ENCODE results near the gene RPL10. TPM values are rescaled to one million over a fixed set of nuclear protein-coding genes. Genes with fewer than 3 reads are reported as not detected.

Gene RPL10
- total and polyA plus RNA-seq, 9 of the 15 experiments (the other 6 are each of a cell fraction or from before 2014, with no cell fraction given): 3,774 to 7,600 (median 5,014) TPM

DNA sequence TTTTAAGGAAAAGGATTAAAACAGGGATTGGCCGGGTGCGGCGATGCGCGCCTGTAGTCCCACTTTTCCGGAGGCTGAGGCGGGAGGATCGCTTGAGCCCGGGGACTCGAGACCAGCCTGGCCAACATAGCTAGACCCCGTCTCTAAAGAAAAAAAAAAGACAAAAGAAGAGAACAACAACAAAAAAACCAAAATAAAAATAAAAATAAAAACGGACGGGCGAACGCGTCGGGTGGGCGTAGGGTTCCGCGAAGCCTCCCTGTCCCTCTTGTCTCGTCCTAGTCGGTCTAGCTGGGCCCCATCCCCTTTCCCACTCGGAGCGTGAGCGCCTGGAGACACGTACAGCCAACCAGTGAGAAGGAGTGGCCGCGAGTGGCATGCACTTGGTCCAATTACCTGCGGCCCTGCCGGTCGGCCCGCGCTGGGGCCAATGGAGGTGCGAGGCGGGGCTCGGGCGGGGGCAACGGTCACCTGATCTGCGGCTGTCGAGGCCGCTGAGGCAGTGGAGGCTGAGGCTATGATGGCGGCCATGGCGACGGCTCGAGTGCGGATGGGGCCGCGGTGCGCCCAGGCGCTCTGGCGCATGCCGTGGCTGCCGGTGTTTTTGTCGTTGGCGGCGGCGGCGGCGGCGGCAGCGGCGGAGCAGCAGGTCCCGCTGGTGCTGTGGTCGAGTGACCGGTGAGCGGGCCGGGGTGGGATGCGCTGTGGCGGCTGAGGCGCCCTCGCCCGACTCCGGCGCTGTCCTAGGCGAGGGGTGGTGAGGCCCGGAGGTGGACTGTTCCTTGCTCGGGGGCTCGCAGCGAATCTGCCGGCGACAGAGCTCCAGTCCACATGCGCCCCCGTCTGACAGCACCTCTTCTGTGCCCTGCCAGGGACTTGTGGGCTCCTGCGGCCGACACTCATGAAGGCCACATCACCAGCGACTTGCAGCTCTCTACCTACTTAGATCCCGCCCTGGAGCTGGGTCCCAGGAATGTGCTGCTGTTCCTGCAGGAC lies 30.3 kb downstream of the RPL10 start, which contains the start of gene ATP6AP1 (continued):
- TF ChIP-seq, protein P1, sequence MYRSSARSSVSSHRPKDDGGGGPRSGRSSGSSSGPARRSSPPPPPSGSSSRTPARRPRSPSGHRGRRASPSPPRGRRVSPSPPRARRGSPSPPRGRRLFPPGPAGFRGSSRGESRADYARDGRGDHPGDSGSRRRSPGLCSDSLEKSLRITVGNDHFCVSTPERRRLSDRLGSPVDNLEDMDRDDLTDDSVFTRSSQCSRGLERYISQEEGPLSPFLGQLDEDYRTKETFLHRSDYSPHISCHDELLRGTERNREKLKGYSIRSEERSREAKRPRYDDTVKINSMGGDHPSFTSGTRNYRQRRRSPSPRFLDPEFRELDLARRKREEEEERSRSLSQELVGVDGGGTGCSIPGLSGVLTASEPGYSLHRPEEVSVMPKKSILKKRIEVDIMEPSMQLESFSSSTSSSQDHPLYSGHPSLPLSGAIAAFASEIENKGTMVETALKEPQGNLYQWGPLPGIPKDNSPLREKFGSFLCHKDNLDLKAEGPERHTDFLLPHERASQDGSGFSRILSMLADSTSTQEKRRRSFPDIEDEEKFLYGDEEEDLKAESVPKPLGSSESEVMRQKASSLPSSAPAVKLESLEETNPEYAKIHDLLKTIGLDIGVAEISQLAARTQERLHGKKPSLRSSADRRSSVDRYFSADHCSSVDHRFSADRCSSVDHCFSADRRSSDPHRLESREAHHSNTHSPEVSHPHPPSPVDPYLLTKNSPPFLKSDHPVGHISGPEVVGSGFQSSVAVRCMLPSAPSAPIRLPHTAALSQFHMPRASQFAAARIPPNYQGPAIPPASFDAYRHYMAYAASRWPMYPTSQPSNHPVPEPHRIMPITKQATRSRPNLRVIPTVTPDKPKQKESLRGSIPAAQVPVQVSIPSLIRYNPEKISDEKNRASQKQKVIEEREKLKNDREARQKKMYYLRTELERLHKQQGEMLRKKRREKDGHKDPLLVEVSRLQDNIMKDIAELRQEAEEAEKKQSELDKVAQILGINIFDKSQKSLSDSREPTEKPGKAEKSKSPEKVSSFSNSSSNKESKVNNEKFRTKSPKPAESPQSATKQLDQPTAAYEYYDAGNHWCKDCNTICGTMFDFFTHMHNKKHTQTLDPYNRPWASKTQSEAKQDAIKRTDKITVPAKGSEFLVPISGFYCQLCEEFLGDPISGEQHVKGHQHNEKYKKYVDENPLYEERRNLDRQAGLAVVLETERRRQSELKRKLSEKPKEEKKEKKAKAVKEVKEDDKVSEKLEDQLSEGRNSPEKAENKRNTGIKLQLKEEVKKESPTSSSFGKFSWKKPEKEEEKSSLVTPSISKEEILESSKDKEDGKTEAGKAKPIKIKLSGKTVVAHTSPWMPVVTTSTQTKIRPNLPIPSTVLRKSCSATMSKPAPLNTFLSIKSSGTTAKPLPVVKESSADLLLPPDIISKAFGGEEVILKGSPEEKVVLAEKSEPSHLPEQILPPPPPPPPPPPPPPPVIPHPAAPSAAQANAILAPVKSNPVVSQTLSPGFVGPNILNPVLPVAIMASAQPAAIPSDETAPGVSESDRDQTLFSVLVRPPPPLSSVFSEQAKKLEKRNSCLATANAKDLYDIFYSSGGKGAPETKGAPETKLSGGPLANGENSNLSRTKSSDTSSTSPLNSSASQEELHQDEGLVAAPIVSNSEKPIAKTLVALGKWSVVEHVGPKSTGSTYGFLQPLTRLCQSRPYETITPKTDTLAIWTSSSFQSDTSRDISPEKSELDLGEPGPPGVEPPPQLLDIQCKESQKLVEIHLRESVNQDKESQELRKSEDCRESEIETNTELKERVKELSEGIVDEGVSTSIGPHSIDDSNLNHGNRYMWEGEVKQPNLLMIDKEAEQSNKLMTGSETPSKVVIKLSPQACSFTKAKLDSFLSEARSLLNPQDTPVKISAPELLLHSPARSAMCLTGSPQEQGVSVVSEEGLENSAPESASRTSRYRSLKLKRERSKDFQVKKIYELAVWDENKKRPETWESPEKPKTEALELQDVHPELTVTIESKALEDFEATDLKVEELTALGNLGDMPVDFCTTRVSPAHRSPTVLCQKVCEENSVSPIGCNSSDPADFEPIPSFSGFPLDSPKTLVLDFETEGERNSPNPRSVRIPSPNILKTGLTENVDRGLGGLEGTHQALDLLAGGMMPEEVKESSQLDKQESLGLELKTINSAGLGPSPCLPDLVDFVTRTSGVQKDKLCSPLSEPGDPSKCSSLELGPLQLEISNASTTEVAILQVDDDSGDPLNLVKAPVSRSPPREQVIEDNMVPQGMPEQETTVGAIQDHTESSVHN (IDR thresholded peaks at IDR 0.05; ENCODE audit: borderline replicate concordance in 1 of 2, low read depth in 1 of 2): no peak
- no peak for TF ChIP-seq ADNP (tag; IDR thresholded peaks at IDR 0.05)
- no peak for TF ChIP-seq BRD9 (IDR thresholded peaks at IDR 0.05; ENCODE audit: low read depth, partially characterized antibody)
- no peak for TF ChIP-seq YBX1 (IDR thresholded peaks at IDR 0.05)
- TF ChIP-seq TOE1 (IDR thresholded peaks at IDR 0.05; ENCODE audit: borderline replicate concordance): peak; percentile 54; the same call in 1 of the 2 replicates
- TF ChIP-seq TOE1 (CRISPR knock-in tag; IDR thresholded peaks at IDR 0.05; ENCODE audit: borderline replicate concordance, low read depth): no peak
- peak in 1 of 2 experiments; percentile 53; a peak in 2 of 4 replicates for TF ChIP-seq SIN3A (IDR thresholded peaks at IDR 0.05; ENCODE audit: borderline replicate concordance in 2 of 2, control insufficient read depth in 1 of 2, low read depth in 2 of 2, low read length in 2 of 2)
- TF ChIP-seq FOXJ2 (tag; IDR thresholded peaks at IDR 0.05): no peak
- TF ChIP-seq ZKSCAN1 (IDR thresholded peaks at IDR 0.05; ENCODE audit: low read depth, low read length): 0 out of 2 replicates have a peak, but pooled peaks have one; percentile 17
- TF ChIP-seq ZNF785 (CRISPR knock-in tag; IDR thresholded peaks at IDR 0.05): no peak
- no peak for TF ChIP-seq ZC3H4 (CRISPR knock-in tag; IDR thresholded peaks at IDR 0.05; ENCODE audit: borderline replicate concordance)

Data from K562 (cell line).